ENCODE results near the gene JRKL. TPM values are rescaled to one million over a fixed set of nuclear protein-coding genes. Genes with fewer than 3 reads are reported as not detected.

JRKL gene
- total and polyA plus RNA-seq, 2 of the 13 experiments (the other 11 are each of a cell fraction or from before 2014, with no cell fraction given): 3.2 to 4.5 TPM

DNA sequence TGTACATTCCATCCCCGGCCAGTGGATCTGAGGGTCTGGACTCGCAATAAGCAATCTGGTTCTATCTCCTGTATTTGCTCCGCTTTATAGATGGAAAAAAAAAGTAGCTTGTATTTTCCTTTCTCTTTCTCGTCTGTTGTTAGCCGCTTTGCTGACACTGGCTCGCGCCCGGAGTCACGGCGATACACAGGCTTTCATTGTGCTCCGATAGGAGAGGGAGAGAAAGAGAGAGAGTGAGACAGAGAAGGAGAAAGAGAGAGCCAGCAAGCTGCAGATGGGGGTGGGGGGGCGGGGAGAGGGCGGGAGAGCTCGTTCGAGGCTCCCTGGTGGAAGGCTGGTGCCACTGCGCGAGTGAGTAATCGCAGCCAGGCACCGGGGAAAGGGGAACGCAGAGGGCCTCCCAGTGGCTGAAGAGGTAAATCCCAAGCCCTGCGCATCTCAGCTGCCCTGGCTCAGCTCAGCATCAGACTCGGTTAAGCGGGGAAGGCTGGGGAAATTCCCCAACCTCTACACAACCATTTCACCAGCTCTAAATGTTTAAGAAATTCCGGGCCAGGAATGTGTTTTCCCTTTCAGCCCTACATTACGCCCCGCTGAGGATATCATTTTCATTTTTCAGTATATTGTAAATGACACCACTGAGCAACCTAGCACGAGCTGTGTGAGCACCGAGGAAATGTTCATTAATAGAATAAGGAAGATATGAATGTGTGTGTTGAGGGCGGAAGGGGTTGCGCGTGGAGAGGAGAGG lies 46.7 kb upstream of the JRKL start, which contains the start of gene MAML2 (continued):
- TF ChIP-seq, protein P1, sequence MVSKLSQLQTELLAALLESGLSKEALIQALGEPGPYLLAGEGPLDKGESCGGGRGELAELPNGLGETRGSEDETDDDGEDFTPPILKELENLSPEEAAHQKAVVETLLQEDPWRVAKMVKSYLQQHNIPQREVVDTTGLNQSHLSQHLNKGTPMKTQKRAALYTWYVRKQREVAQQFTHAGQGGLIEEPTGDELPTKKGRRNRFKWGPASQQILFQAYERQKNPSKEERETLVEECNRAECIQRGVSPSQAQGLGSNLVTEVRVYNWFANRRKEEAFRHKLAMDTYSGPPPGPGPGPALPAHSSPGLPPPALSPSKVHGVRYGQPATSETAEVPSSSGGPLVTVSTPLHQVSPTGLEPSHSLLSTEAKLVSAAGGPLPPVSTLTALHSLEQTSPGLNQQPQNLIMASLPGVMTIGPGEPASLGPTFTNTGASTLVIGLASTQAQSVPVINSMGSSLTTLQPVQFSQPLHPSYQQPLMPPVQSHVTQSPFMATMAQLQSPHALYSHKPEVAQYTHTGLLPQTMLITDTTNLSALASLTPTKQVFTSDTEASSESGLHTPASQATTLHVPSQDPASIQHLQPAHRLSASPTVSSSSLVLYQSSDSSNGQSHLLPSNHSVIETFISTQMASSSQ (IDR thresholded peaks at IDR 0.05; ENCODE audit: low read depth): no peak
- TF ChIP-seq, protein P1 (CRISPR knock-in tag; IDR thresholded peaks at IDR 0.05; ENCODE audit: borderline replicate concordance): peak; percentile 47; the same call in 1 of the 2 replicates
- TF ChIP-seq ZNF235 (CRISPR knock-in tag; IDR thresholded peaks at IDR 0.05; ENCODE audit: borderline replicate concordance) (no peak), AHR (CRISPR knock-in tag; IDR thresholded peaks at IDR 0.05) (0 out of 2 replicates have a peak, but pooled peaks have one; percentile 37), MXI1 (IDR thresholded peaks at IDR 0.05; ENCODE audit: borderline replicate concordance, low read depth, low read length) (no peak), ZSCAN29 (CRISPR knock-in tag; conservative IDR thresholded peaks at IDR 0.05) (peak; percentile 69; the same call in 1 of the 2 replicates), AGO2 (optimal IDR thresholded peaks at IDR 0.05; ENCODE audit: low read depth, low read length) (no peak), TGIF2 (CRISPR knock-in tag; IDR thresholded peaks at IDR 0.05) (peak; percentile 64; the same call in 1 of the 2 replicates), CEBPG (CRISPR knock-in tag; IDR thresholded peaks at IDR 0.05) (peak; percentile 6; the same call in 1 of the 2 replicates), PAX8 (CRISPR knock-in tag; IDR thresholded peaks at IDR 0.05; ENCODE audit: borderline replicate concordance) (no peak), ZNF891 (CRISPR knock-in tag; IDR thresholded peaks at IDR 0.05) (0 out of 2 replicates have a peak, but pooled peaks have one; percentile 61), NCOA2 (CRISPR knock-in tag; IDR thresholded peaks at IDR 0.05) (0 out of 2 replicates have a peak, but pooled peaks have one; percentile 28), YY1 (IDR thresholded peaks at IDR 0.05; ENCODE audit: insufficient read depth, insufficient replicate concordance, low read depth, low read length) (peak; percentile 30), SRSF1 (optimal IDR thresholded peaks at IDR 0.05; ENCODE audit: low read depth, low read length) (no peak), ZNF234 (CRISPR knock-in tag; conservative IDR thresholded peaks at IDR 0.05) (no peak), ZNF30 (CRISPR knock-in tag; IDR thresholded peaks at IDR 0.05) (no peak), RFX3 (CRISPR knock-in tag; IDR thresholded peaks at IDR 0.05) (no peak), HOXA5 (CRISPR knock-in tag; IDR thresholded peaks at IDR 0.05) (0 out of 2 replicates have a peak, but pooled peaks have one; percentile 15)
- TF ChIP-seq, protein P2, sequence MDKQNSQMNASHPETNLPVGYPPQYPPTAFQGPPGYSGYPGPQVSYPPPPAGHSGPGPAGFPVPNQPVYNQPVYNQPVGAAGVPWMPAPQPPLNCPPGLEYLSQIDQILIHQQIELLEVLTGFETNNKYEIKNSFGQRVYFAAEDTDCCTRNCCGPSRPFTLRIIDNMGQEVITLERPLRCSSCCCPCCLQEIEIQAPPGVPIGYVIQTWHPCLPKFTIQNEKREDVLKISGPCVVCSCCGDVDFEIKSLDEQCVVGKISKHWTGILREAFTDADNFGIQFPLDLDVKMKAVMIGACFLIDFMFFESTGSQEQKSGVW (CRISPR knock-in tag; IDR thresholded peaks at IDR 0.05; ENCODE audit: borderline replicate concordance): no peak
- TF ChIP-seq, protein P3, sequence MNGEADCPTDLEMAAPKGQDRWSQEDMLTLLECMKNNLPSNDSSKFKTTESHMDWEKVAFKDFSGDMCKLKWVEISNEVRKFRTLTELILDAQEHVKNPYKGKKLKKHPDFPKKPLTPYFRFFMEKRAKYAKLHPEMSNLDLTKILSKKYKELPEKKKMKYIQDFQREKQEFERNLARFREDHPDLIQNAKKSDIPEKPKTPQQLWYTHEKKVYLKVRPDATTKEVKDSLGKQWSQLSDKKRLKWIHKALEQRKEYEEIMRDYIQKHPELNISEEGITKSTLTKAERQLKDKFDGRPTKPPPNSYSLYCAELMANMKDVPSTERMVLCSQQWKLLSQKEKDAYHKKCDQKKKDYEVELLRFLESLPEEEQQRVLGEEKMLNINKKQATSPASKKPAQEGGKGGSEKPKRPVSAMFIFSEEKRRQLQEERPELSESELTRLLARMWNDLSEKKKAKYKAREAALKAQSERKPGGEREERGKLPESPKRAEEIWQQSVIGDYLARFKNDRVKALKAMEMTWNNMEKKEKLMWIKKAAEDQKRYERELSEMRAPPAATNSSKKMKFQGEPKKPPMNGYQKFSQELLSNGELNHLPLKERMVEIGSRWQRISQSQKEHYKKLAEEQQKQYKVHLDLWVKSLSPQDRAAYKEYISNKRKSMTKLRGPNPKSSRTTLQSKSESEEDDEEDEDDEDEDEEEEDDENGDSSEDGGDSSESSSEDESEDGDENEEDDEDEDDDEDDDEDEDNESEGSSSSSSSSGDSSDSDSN (CRISPR knock-in tag; IDR thresholded peaks at IDR 0.05): peak; percentile 54
- TF ChIP-seq, protein P4, sequence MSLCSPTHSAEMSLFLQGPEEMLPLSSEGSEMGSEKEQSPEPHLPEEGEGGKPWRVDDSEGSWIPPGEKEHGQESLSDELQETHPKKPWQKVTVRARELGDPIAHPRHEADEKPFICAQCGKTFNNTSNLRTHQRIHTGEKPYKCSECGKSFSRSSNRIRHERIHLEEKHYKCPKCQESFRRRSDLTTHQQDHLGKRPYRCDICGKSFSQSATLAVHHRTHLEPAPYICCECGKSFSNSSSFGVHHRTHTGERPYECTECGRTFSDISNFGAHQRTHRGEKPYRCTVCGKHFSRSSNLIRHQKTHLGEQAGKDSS (CRISPR knock-in tag; IDR thresholded peaks at IDR 0.05; ENCODE audit: borderline replicate concordance, low read depth): peak; percentile 80; the same call in 1 of the 2 replicates

Data from HepG2 (cell line).